D341Med (cell line): ENCODE results near the gene CRIM1.

Experiments
- DNase-seq: peaks from one replicate; pipeline ENCODE4 v3.0.0; 2012; ENCODE audit warnings: low spot score

Gene CRIM1

DNA sequence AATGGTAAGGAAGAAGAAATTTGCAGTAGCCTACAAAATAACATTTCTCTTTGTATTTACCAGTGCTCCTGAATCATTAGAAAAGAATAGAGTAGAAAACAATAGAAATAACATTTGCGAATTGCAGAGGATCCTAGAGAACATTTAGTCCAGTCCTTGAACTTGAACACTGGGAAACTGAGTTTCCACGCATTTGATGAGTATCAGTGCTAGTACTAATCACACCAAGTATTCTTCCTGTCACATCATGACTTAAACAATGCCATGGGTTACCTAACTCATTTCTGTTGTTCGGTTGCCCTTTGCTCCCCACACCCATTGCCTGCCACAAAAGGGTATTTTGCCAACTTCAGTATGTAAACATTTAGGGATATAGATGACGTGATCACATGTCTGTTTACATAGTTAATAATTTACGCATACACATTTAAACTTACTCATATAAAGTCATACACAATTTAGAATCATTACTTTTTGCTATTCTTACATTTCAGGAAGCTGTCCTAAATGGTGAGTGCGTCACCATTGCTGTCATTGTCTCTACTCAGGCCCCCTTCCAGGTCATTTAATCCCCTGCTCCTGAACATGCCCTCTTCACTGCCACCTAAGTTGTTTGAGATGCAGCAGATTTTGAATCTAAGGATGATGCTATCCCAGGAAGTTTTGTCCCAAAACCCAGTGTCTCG lies 42.3 kb downstream of the CRIM1 start:
- DNase-seq: no peak

GRCh38 chr2:36399050-36399449 lies 43.5 kb downstream of the CRIM1 start:
- no peak for DNase-seq

- no peak for DNase-seq
Measured at GRCh38 chr2:36403675-36404230, 48.2 kb downstream of the CRIM1 start.

GRCh38 chr2:36404318-36404717 lies 48.7 kb downstream of the CRIM1 start:
- no peak for DNase-seq

- no peak for DNase-seq
Measured at GRCh38 chr2:36404754-36405153, 49.2 kb downstream of the CRIM1 start.

DNA sequence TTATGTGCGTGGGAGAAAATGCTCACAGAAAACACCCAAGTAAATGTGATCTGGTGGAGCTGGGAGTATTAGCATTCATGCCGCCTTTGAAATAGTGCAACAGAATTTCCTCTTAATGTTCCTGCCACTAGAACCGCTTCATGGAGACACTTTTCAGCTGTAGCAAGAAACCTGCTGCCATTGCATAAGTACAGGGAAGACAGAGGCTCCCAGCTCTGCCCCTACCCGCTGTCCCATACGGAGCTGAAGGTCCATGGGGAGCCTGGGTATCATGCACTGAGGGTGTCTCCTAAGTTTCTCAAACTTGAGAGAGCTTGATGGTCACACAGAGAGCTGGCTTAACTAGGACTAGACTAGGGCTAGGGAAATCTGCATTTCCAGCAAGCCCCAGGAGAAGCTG lies 49.6 kb downstream of the CRIM1 start:
- no peak for DNase-seq

- DNase-seq: no peak
Measured at GRCh38 chr2:36406296-36406695, 50.7 kb downstream of the CRIM1 start.

DNA sequence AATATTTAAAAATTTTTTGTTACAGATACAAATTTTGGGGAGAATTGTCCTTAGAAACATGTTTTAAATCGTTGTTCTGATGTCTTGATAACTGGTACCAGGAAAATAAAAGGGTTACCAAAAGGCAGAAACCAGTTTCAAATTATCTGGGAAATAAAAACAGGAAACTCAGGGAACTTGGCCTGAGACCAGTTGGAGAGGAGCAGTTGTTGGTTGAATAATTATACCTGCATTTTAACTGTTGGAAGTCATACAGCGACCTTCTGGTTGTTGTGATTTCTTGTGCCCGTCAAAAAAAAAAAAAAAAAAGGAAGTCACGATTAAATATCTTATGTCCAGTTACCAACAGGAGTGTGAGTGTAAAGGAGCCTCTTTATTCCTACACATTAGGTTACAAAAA lies 51.8 kb downstream of the CRIM1 start:
- DNase-seq: no peak

DNA sequence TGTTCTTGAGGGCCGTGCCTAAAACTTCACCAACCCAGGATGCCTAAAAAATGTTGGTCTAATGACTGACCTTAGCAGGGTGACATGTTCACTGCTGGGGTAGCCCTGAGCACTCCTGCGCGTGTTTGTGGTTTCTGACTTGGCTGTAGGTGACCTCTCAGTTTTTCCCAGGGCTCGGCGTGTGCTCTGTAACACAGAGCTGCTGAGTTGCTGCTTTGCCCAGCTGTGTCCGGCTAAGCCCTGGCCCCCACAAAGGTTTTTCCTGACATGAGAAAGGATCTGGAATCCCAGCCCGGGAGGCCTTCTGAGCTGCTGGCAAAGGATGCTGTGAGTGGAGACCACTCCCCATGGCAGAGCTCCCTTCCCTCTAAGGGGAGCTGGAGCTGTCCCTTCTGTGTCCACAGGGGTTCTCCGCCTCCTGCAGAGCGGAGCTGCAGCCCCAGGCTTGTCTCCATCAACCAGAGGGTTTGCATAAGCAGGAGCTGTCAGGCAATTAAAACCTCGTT lies 52.7 kb downstream of the CRIM1 start:
- no peak for DNase-seq

GRCh38 chr2:36409335-36409734 lies 53.8 kb downstream of the CRIM1 start:
- DNase-seq: no peak

- no peak for DNase-seq
Measured at GRCh38 chr2:36409935-36410334, 54.4 kb downstream of the CRIM1 start.

GRCh38 chr2:36410681-36411080 lies 55.1 kb downstream of the CRIM1 start:
- DNase-seq: no peak

- no peak for DNase-seq
Measured at GRCh38 chr2:36411962-36412444, 56.4 kb downstream of the CRIM1 start.

- DNase-seq: no peak
Measured at GRCh38 chr2:36413218-36413617, 57.6 kb downstream of the CRIM1 start.

DNA sequence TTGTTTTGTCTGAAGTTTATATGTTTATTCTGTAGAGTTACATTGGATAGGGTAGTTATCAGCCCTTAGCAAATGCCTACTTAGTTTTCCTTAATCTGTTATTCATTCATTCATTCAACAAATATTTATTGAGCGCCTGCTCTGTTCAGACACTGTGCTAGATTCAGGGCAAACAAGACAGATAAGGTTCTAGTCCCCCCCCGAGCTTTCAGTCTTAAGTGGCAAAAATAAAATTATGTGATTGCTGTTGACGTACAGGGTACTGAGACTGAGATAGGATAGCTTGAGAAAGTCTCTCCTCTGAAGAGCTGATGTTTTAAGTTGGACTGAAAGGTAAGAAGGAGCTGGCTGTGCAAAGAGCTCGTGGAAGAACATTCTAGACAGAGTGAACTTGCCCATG lies 58.7 kb downstream of the CRIM1 start:
- no peak for DNase-seq

DNA sequence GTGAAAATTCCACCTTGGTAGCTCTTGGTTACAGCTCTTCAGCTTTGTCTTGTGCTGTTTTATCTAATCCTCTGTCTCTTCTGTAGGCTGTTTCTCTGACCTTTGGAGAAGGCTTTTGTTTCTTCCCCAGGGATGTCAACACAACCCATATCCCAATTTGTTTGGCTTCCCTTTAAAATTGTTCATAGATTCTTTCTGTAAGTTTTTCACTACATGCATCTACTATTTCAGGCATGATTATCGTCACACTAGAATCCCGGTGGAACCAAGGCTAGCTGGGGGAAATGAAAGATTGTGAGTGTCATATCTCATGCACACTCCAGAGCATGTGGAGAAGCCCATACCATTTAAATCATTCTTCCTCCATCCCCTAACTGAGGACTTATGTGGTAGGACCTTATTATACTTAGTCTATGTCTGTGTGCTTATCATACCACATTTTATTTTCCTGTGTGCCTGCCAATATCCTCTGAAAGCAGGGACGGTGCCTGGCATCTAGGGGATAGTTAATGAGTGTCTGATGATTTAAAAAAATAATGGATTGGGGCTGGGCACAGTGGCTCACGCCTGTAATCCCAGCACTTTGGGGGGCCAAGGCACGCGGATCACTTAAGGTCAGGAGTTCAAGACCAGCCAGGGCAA lies 59.9 kb downstream of the CRIM1 start:
- DNase-seq: no peak

GRCh38 chr2:36416370-36417165 lies 61.0 kb downstream of the CRIM1 start:
- no peak for DNase-seq

DNA sequence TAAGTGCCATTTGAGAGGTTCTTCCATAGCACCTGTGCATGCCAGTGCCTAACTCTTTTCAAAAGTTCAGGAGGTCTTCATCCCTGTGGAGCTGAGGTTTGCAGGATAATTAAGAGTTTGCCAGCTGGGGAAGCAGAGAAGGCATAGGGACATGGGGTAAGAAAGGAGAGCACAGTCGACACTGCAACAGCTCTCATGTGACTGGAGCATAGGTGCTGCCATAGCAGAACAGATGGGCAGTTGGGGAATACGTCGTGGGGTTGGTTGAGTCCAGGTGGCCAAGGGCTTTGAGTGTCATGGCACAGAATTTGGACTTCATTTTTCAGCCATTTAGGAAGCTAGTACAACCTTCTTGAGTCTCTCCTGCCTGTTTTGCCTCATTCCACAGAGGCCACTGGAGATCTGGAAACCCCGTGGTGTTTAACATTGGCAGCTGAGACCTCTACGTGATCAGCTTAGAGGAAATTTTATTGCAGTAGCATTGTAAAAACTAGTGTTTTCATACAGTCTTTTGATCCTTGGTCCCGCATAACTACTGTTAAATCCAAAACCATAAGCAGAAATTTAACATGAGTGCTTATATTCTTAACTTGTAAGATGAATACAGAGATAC lies 65.1 kb downstream of the CRIM1 start:
- DNase-seq: no peak

GRCh38 chr2:36421379-36421778 lies 65.8 kb downstream of the CRIM1 start:
- DNase-seq: no peak

DNA sequence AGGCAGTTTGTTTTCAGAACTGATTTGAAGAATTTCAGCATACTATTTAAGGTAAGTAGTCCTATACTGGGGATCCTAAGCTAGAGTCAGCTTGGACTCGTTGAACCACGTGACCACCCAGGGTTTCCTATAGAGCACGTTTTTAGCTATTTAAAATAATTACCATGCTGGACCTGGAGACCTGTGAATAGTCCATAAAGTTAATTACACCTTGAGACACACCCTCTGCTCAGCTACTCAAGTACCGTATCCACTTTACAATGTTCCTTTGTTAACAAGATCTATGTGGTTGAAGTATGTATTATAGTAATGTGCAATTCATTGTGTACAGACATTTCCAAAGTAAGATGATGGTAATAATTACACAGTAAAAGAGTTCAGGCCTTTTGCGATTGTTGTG lies 67.6 kb downstream of the CRIM1 start:
- DNase-seq: no peak

- no peak for DNase-seq
Measured at GRCh38 chr2:36423619-36424120, 68.1 kb downstream of the CRIM1 start.
